AG04450 (cell line): ENCODE measurements around the gene ABLIM1. TPM values are rescaled to one million over a fixed set of nuclear protein-coding genes. Genes with fewer than 3 reads are reported as not detected.

Source experiments
- CTCF ChIA-PET: fragments of 300-600, 350-600 bp; formaldehyde crosslinking; extraction: SDS; loops from one replicate; lab custom pipeline; 2022; ENCODE audit warnings: antibody characterized with exemption, inconsistent platforms; lab: Charles Lee
- POLR2A ChIA-PET: fragments of 350-600 bp; formaldehyde crosslinking; extraction: SDS; loops from one replicate; lab custom pipeline; 2021; ENCODE audit warnings: antibody characterized with exemption, inconsistent platforms; lab: Yijun Ruan, JAX
- DNase-seq: peaks from one replicate; pipeline ENCODE4 v3.0.0-alpha.2; 2011; ENCODE audit warnings: low read depth, low spot score
- H3K27ac ChIP-seq: one replicate; pipeline ENCODE4 v1.5.1; 2012; ENCODE audit warnings: low read depth, low read length, control low read depth
- H3K27me3 ChIP-seq: one replicate; pipeline ENCODE4 v1.6.0; 2012; ENCODE audit warnings: low read length; ENCODE audit not compliant: control insufficient read depth, insufficient read depth
- H3K4me3 ChIP-seq: 2 replicates; pipeline ENCODE4 v1.5.1; 2011; ENCODE audit warnings: mild to moderate bottlenecking, low read depth, low read length, control low read depth
- H3K9me3 ChIP-seq: 2 replicates; pipeline ENCODE4 v1.5.1; 2012; ENCODE audit warnings: low read length; ENCODE audit not compliant: control insufficient read depth, insufficient read depth
- CTCF ChIP-seq: IDR thresholded peaks from 2 replicates; pipeline ENCODE4 v1.5.1; 2011; ENCODE audit warnings: low read depth, low read length, control low read depth, inconsistent platforms
- polyA plus RNA-seq: library from polyadenylated mRNA; depleted of rRNA; stranded (reverse); fragments of >200 nt; gene quantifications from 2 replicates; pipeline ENCODE4 v1.2.3, GENCODE V29; 2011

The ABLIM1 gene
- polyA plus RNA-seq, 1 experiment = 6.4 TPM

GRCh38 chr10:114547056-114547455 lies 111.0 kb downstream of the ABLIM1 start:
- Histone ChIP-seq H3K9me3 (no peaks in the 10 kb centered on the region), H3K4me3 (no peak overlapping the region), H3K27me3 (peaks cover 24% of the 10 kb centered on the region), H3K27ac (no peak overlapping the region)
- no peak for DNase-seq
- no peak for TF ChIP-seq CTCF
- POLR2A ChIA-PET = no interaction called here
- CTCF ChIA-PET = interaction anchor here (0.7 to 8.0 kb wide), 6 partner anchors 15 to 529 kb away, joined by 3 to 92 read pairs (median 4); no protein-coding TSS in a partner anchor

- CTCF ChIA-PET = interaction anchor here (0.7 to 8.0 kb wide), 4 partner anchors 74 to 287 kb away, joined by 3 to 92 read pairs (median 8); no protein-coding TSS in a partner anchor
- TF ChIP-seq CTCF = no peak
- H3K27me3 ChIP-seq = peaks cover 24% of the 10 kb centered on the region
- no peak overlapping the region for H3K4me3 ChIP-seq
- POLR2A ChIA-PET = interaction anchor here (0.6 kb wide), 1 partner anchor 547 kb away, joined by 3 read pairs; no protein-coding TSS in a partner anchor
- H3K27ac ChIP-seq = no peak overlapping the region
- no peaks in the 10 kb centered on the region for H3K9me3 ChIP-seq
- no peak for DNase-seq
Measured at GRCh38 chr10:114545819-114546218, 112.3 kb downstream of the ABLIM1 start.

- no peak overlapping the region for H3K4me3 ChIP-seq
- DNase-seq = no peak
- no peak overlapping the region for H3K27ac ChIP-seq
- H3K27me3 ChIP-seq = peaks cover 31% of the 10 kb centered on the region
- ChIA-PET CTCF (interaction anchor here (1.1 to 8.0 kb wide), 3 partner anchors 74 to 242 kb away, joined by 3 to 92 read pairs (median 13); no protein-coding TSS in a partner anchor), POLR2A (no interaction called here)
- no peaks in the 10 kb centered on the region for H3K9me3 ChIP-seq
- no peak for TF ChIP-seq CTCF
Measured at GRCh38 chr10:114545071-114545470, 113.0 kb downstream of the ABLIM1 start.

- no peaks in the 10 kb centered on the region for H3K9me3 ChIP-seq
- CTCF ChIA-PET = interaction anchor here (1.1 kb wide), 1 partner anchor 242 kb away, joined by 3 read pairs; no protein-coding TSS in a partner anchor
- H3K4me3 ChIP-seq = no peak overlapping the region
- H3K27me3 ChIP-seq = peaks cover 36% of the 10 kb centered on the region
- POLR2A ChIA-PET = no interaction called here
- DNase-seq = no peak
- H3K27ac ChIP-seq = no peak overlapping the region
- no peak for TF ChIP-seq CTCF
Measured at GRCh38 chr10:114544045-114544659, 113.9 kb downstream of the ABLIM1 start.

GRCh38 chr10:114543456-114543855 lies 114.6 kb downstream of the ABLIM1 start:
- ChIA-PET POLR2A (interaction anchor here (0.7 kb wide), 1 partner anchor 23 kb away, joined by 3 read pairs; no protein-coding TSS in a partner anchor), CTCF (interaction anchor here (4.0 kb wide), 1 partner anchor 73 kb away, joined by 26 read pairs; no protein-coding TSS in a partner anchor)
- Histone ChIP-seq H3K27me3 (peaks cover 39% of the 10 kb centered on the region), H3K9me3 (no peaks in the 10 kb centered on the region), H3K4me3 (no peak overlapping the region), H3K27ac (no peak overlapping the region)
- no peak for DNase-seq
- no peak for TF ChIP-seq CTCF
